HepG2 (cell line): ENCODE results near the gene PTPN13. TPM values are rescaled to one million over a fixed set of nuclear protein-coding genes. Genes with fewer than 3 reads are reported as not detected.

Source experiments
- ATAC-seq: fragments of 200-7000 bp; cut with Tn5 transposase; 3 replicates; pipeline ENCODE4 v1.9.1; 2020; ENCODE audit warnings: mild to moderate bottlenecking, moderate library complexity
- BruUV-seq: library from RNA; stranded (reverse); fragments of 400-500 nt; replicated peaks from 2 replicates; lab custom pipeline; 2021; lab: Mats Ljungman, UMichigan
- CTCF ChIA-PET: fragments of 300-600 bp; formaldehyde crosslinking; extraction: SDS; loops from one replicate; lab custom pipeline; 2021; ENCODE audit warnings: low total read pairs, inconsistent platforms, low intra/inter-chr PET ratio; lab: Yijun Ruan, JAX
- POLR2A ChIA-PET: fragments of 350-600 bp; sonication (Branson Sonifier 250); formaldehyde crosslinking; loops from one replicate; lab custom pipeline; 2020; ENCODE audit warnings: antibody characterized with exemption, inconsistent platforms; lab: Yijun Ruan, JAX
- DNase-seq: peaks from one replicate; pipeline ENCODE4 v3.0.0-alpha.2; 2015; ENCODE audit warnings: low spot score
- FAIRE-seq: peaks from 3 replicates; lab custom pipeline; 2011; peaks lifted over from hg19 to GRCh38; lab: Jason Lieb, UNC
- H2AFZ ChIP-seq: one replicate; pipeline ENCODE4 v1.6.1; 2011; ENCODE audit warnings: low read length, inconsistent platforms
- H3K27ac ChIP-seq: fragments of 300-600 bp; 3 replicates; pipeline ENCODE4 v1.8.0; 2011; ENCODE audit warnings: mixed run types, mild to moderate bottlenecking, mixed read lengths, low read length, inconsistent platforms; ENCODE audit not compliant: insufficient read depth; ENCODE audit errors: extremely low read length
- H3K27me3 ChIP-seq, 2 experiments: fragments of 200-600 bp in 1 of 2; 2 replicates in 1 of 2; 3 replicates in 1 of 2; pipeline versions ENCODE4 v1.6.0 to v1.8.0; 2011; ENCODE audit warnings: low read length in 2 of 2, mild to moderate bottlenecking in 2 of 2, moderate library complexity in 2 of 2, inconsistent platforms in 1 of 2; ENCODE audit not compliant: insufficient read depth in 2 of 2, control insufficient read depth in 1 of 2
- H3K36me3 ChIP-seq, 2 experiments: fragments of 200-600 bp in 1 of 2; replicated peaks in 1 of 2; 2 replicates in 1 of 2; 3 replicates in 1 of 2; pipeline versions ENCODE4 v1.5.1 to v1.8.0; 2011; ENCODE audit warnings: low read length in 2 of 2, inconsistent platforms in 1 of 2; ENCODE audit not compliant: insufficient read depth in 2 of 2, control insufficient read depth in 1 of 2
- H3K4me1 ChIP-seq: 2 replicates; pipeline ENCODE4 v1.5.1; 2012; ENCODE audit warnings: low read length, inconsistent platforms; ENCODE audit not compliant: insufficient read depth
- H3K4me2 ChIP-seq: 2 replicates; pipeline ENCODE4 v1.6.0; 2011; ENCODE audit warnings: low read depth, low read length, inconsistent platforms
- H3K4me3 ChIP-seq, 3 experiments: fragments of 200-600 bp in 1 of 3; sonication (generic), shearing (Covaris generic) in 1 of 3; replicated peaks in 1 of 3; 2 replicates each; pipeline ENCODE4 v1.5.1; 2011 to 2016; ENCODE audit warnings: low read length in 3 of 3, inconsistent platforms in 2 of 3, low read depth in 2 of 3, mild to moderate bottlenecking in 2 of 3, control low read depth in 1 of 3, mixed read lengths in 1 of 3; ENCODE audit not compliant: insufficient read depth in 1 of 3
- H3K79me2 ChIP-seq: one replicate; pipeline ENCODE4 v1.6.1; 2011; ENCODE audit warnings: low read length, inconsistent platforms; ENCODE audit not compliant: insufficient read depth
- H3K9ac ChIP-seq: 2 replicates; pipeline ENCODE4 v1.6.0; 2011; ENCODE audit warnings: mild to moderate bottlenecking, low read depth, low read length, inconsistent platforms; ENCODE audit not compliant: insufficient read depth
- H3K9me3 ChIP-seq: 2 replicates; pipeline ENCODE4 v1.5.1; 2012; ENCODE audit warnings: mild to moderate bottlenecking, low read length
- H4K20me1 ChIP-seq: 2 replicates; pipeline ENCODE4 v1.6.0; 2011; ENCODE audit warnings: inconsistent platforms, mild to moderate bottlenecking, low read length, moderate library complexity; ENCODE audit not compliant: insufficient read depth
- HDAC6 ChIP-seq: fragments of 200-600 bp; sonication (generic); IDR thresholded peaks from 2 replicates; pipeline ENCODE4 v1.7.0; 2017; ENCODE audit warnings: mild to moderate bottlenecking, antibody characterized with exemption, low read length, low read depth
- MAFF ChIP-seq: IDR thresholded peaks from 2 replicates; pipeline ENCODE4 v1.6.1; 2011; ENCODE audit warnings: low read depth, low read length, improper control_type of control experiment
- MAFK ChIP-seq, 2 experiments: IDR thresholded peaks in 1 of 2; conservative IDR thresholded peaks in 1 of 2; 2 replicates each; pipeline ENCODE4 v1.6.1; 2011; ENCODE audit warnings: improper control_type of control experiment in 2 of 2, low read length in 2 of 2
- MATR3 ChIP-seq: sonication (generic); formaldehyde crosslinking; IDR thresholded peaks from 2 replicates; pipeline ENCODE4 v1.4.0; 2020; ENCODE audit warnings: missing genetic modification reagents
- NONO ChIP-seq, 2 experiments: fragments of 450-650 bp in 1 of 2; sonication (generic) in 1 of 2; formaldehyde crosslinking in 1 of 2; IDR thresholded peaks in 1 of 2; conservative IDR thresholded peaks in 1 of 2; 2 replicates each; pipeline versions ENCODE4 v1.6.1 to v1.8.0; 2017 to 2022; ENCODE audit warnings: mild to moderate bottlenecking in 1 of 2, missing genetic modification reagents in 1 of 2, moderate library complexity in 1 of 2
- ZIK1 ChIP-seq: sonication (generic); formaldehyde crosslinking; IDR thresholded peaks from 2 replicates; pipeline ENCODE4 v1.5.0; 2020; ENCODE audit warnings: mild to moderate bottlenecking, low read depth, missing genetic modification reagents, borderline replicate concordance
- WGBS: methylation state at CpG from one replicate; pipeline ENCODE4 v1.1.6; 2017; ENCODE audit warnings: low lambda C conversion rate; 5-methylcytosine and 5-hydroxymethylcytosine counted together
- in situ Hi-C: cut with HindIII; loops from 2 replicates; pipeline ENCODE4 v1.10.0; 2017; ENCODE audit warnings: low pct_unique_long_range_greater_than_20kb; ENCODE audit not compliant: extremely low pct_ligation_motif_present
- intact Hi-C: fragments of 100-400 bp; cut with micrococcal nuclease; formaldehyde crosslinking; loops from one replicate; pipeline ENCODE4 v1.10.0; 2022; ENCODE audit not compliant: unreplicated experiment
- polyA plus RNA-seq, 8 experiments: library from polyadenylated mRNA; depleted of rRNA in 3 of 8; stranded (reverse) in 7 of 8; unstranded in 1 of 8; fragments of >200 nt; fragmentation: Illumina TruSeq in 4 of 8; extraction: Trizol in 4 of 8; gene quantifications; 2 replicates each; pipeline versions ENCODE4 v1.2.1 to v1.2.3, GENCODE V29; 2011 to 2016; ENCODE audit warnings: low read depth in 4 of 8, missing spikeins in 1 of 8, mixed read lengths in 1 of 8; ENCODE audit not compliant: insufficient read depth in 1 of 8
- total RNA-seq, 5 experiments: library from RNA; depleted of rRNA; stranded (reverse); fragments of >200 nt; fragmentation: Illumina TruSeq; extraction: Trizol; gene quantifications; 2 replicates each; pipeline ENCODE4 v1.2.3, GENCODE V29; 2016; ENCODE audit warnings: low read depth in 1 of 5
- TF ChIP-seq, protein P1 (sequence below): sonication (generic); formaldehyde crosslinking; IDR thresholded peaks from 2 replicates; pipeline ENCODE4 v1.5.0; 2020; ENCODE audit warnings: missing genetic modification reagents

PTPN13 gene
- total and polyA plus RNA-seq, 2 of the 13 experiments (the other 11 are each of a cell fraction or from before 2014, with no cell fraction given): not detected

DNA sequence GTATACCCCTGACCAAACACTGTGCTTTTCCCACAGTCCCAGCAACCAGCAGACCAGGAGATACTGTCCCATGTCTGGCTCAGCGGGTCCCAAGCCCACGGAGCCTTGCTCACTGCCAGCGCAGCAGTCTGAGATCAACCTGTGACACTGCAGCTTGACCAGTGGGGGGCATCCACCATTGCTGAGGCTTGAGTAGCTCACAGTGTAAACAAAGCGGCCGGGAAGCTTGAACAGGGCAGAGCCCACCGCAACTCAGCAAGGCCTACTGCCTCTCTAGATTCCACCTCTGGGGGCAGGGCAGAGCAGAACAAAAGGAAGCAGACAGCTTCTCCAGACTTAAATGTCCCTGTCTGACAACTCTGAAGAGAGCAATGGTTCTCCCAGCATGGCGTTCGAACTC lies 197.0 kb downstream of the PTPN13 start (continued):
- TF ChIP-seq HDAC6 (no peak), NONO (IDR thresholded peaks at IDR 0.05) (no peak), NONO (CRISPR knock-in tag; conservative IDR thresholded peaks at IDR 0.05) (no peak), ZIK1 (CRISPR knock-in tag) (no peak)
- TF ChIP-seq, all 625 proteins: peak for 73

DNA sequence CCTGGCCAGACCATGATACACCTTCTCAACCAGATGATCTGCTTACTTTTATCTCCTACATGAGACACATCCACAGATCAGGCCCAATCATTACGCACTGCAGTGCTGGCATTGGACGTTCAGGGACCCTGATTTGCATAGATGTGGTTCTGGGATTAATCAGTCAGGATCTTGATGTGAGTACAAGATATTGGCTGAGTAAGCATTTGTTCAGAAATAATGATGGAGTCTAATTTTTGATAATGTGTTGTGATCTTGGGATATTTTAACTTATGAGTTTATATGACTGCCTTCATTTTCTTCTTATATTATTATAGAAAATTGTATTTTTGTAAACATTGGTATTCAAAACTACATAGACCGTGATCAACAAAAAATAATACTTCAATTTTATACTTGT lies 215.7 kb downstream of the PTPN13 start:
- no peaks in the 10 kb centered on the region for H3K79me2 ChIP-seq
- no peak overlapping the region for H3K4me2 ChIP-seq
- in situ Hi-C loops (no loop called here), intact Hi-C loops (no loop called here)
- DNase-seq: no peak
- H3K9me3 ChIP-seq: no peaks in the 10 kb centered on the region
- no peak overlapping the region for H3K4me3 ChIP-seq
- TF ChIP-seq, protein P1, sequence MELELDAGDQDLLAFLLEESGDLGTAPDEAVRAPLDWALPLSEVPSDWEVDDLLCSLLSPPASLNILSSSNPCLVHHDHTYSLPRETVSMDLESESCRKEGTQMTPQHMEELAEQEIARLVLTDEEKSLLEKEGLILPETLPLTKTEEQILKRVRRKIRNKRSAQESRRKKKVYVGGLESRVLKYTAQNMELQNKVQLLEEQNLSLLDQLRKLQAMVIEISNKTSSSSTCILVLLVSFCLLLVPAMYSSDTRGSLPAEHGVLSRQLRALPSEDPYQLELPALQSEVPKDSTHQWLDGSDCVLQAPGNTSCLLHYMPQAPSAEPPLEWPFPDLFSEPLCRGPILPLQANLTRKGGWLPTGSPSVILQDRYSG (CRISPR knock-in tag): no peak
- TF ChIP-seq MAFK (conservative IDR thresholded peaks at IDR 0.05 in 1 of 2, IDR thresholded peaks at IDR 0.05 in 1 of 2; ENCODE audit: low read length in 2 of 2) (peak; percentile 56 to 79; a peak in 3 of 4 replicates), MATR3 (CRISPR knock-in tag) (no peak), MAFF (peak; percentile 64)
- H3K27ac ChIP-seq: no peak overlapping the region
- H3K9ac ChIP-seq: no peak overlapping the region
- H3K4me1 ChIP-seq: no peaks in the 10 kb centered on the region
- no peak overlapping the region for H2AFZ ChIP-seq
- no peaks in the 10 kb centered on the region for H3K36me3 ChIP-seq
- FAIRE-seq: no peak
- ChIA-PET CTCF (no interaction called here), POLR2A (no interaction called here)
- no TSS peak for BruUV-seq
- no peaks in the 10 kb centered on the region for H4K20me1 ChIP-seq
- ATAC-seq: no peak
- WGBS: 11% methylated on average over 3 of the region's 3 CpGs
- peaks cover 0 to 2% of the 10 kb centered on the region in 2 experiments; a peak in 1 of 5 replicates for H3K27me3 ChIP-seq
